H1 (cell line): ENCODE measurements around the gene ZBTB48. TPM values are rescaled to one million over a fixed set of nuclear protein-coding genes. Genes with fewer than 3 reads are reported as not detected.

Experiments
- CTCF ChIA-PET: fragments of 300-600 bp; sonication (Branson Sonifier 250); formaldehyde crosslinking; loops from one replicate; lab custom pipeline; 2021; ENCODE audit not compliant: partially characterized antibody; lab: Charles Lee
- POLR2A ChIA-PET: fragments of 300-600 bp; sonication (Branson Sonifier 250); formaldehyde crosslinking; loops from one replicate; lab custom pipeline; 2021; ENCODE audit warnings: inconsistent platforms; ENCODE audit not compliant: partially characterized antibody; lab: Charles Lee
- DNase-seq, 2 experiments: peaks; one replicate each; pipeline versions ENCODE4 v3.0.0 to v3.0.0-alpha.2; 2010 to 2022; ENCODE audit warnings: low spot score in 2 of 2, low read depth in 1 of 2, mixed read lengths in 1 of 2
- FAIRE-seq: peaks from 2 replicates; lab custom pipeline; 2011; peaks lifted over from hg19 to GRCh38; lab: Jason Lieb, UNC
- H2AFZ ChIP-seq: 2 replicates; pipeline ENCODE4 v1.8.1; 2012; ENCODE audit warnings: low read length, inconsistent platforms
- H2AK5ac ChIP-seq: 2 replicates; pipeline ENCODE4 v1.6.1; 2013; ENCODE audit warnings: low read depth, low read length
- H2BK120ac ChIP-seq: replicated peaks from 2 replicates; pipeline ENCODE3; 2013; ENCODE audit warnings: low read depth, low read length, inconsistent platforms
- H2BK12ac ChIP-seq: 2 replicates; pipeline ENCODE4 v1.6.1; 2013; ENCODE audit warnings: low read depth, low read length
- H2BK15ac ChIP-seq: 2 replicates; pipeline ENCODE4 v1.6.1; 2013; ENCODE audit warnings: low read length
- H2BK20ac ChIP-seq: 2 replicates; pipeline ENCODE4 v1.6.1; 2013; ENCODE audit warnings: low read length
- H2BK5ac ChIP-seq: 2 replicates; pipeline ENCODE4 v1.6.1; 2013; ENCODE audit warnings: low read depth, low read length
- H3K14ac ChIP-seq: 2 replicates; pipeline ENCODE4 v1.6.1; 2013; ENCODE audit warnings: inconsistent platforms; ENCODE audit not compliant: insufficient read length
- H3K18ac ChIP-seq: 2 replicates; pipeline ENCODE4 v1.6.1; 2013; ENCODE audit warnings: low read length; ENCODE audit errors: extremely low read depth
- H3K23ac ChIP-seq: 2 replicates; pipeline ENCODE4 v1.6.1; 2013; ENCODE audit warnings: inconsistent platforms; ENCODE audit not compliant: insufficient read length
- H3K23me2 ChIP-seq: 2 replicates; pipeline ENCODE4 v1.6.1; 2013; ENCODE audit warnings: low read depth, low read length
- H3K27ac ChIP-seq: 2 replicates; pipeline ENCODE4 v1.6.1; 2011; ENCODE audit warnings: low read depth, low read length, inconsistent platforms
- H3K27me3 ChIP-seq, 4 experiments: replicated peaks in 1 of 4; 1 replicate in 1 of 4; 2 replicates in 3 of 4; pipeline versions ENCODE4 v1.6.1 to v1.8.1; 2011 to 2013; ENCODE audit warnings: low read length in 3 of 4, mild to moderate bottlenecking in 3 of 4, inconsistent platforms in 2 of 4, mixed read lengths in 2 of 4, moderate library complexity in 1 of 4; ENCODE audit not compliant: control insufficient read depth in 3 of 4, insufficient read depth in 3 of 4; ENCODE audit errors: extremely low read depth in 1 of 4
- H3K36me3 ChIP-seq, 4 experiments: 2 replicates each; pipeline versions ENCODE4 v1.6.1 to v1.8.1; 2011 to 2013; ENCODE audit warnings: mild to moderate bottlenecking in 4 of 4, low read length in 3 of 4, moderate library complexity in 2 of 4, control low read depth in 1 of 4, inconsistent platforms in 1 of 4; ENCODE audit not compliant: insufficient read depth in 4 of 4, control insufficient read depth in 2 of 4
- H3K4ac ChIP-seq: replicated peaks from 2 replicates; pipeline ENCODE3; 2013; ENCODE audit warnings: low read length, low read depth, mixed read lengths, inconsistent platforms; ENCODE audit not compliant: insufficient read length
- H3K4me1 ChIP-seq, 4 experiments: replicated peaks in 1 of 4; 1 replicate in 1 of 4; 2 replicates in 3 of 4; pipeline versions ENCODE4 v1.6.1 to v1.8.1; 2011 to 2013; ENCODE audit warnings: low read length in 3 of 4, inconsistent platforms in 2 of 4, mixed read lengths in 1 of 4; ENCODE audit not compliant: insufficient read depth in 4 of 4, control insufficient read depth in 3 of 4
- H3K4me2 ChIP-seq, 2 experiments: 2 replicates each; pipeline versions ENCODE4 v1.6.1 to v1.8.1; 2011 to 2013; ENCODE audit warnings: low read depth in 2 of 2, low read length in 2 of 2, control low read depth in 1 of 2, inconsistent platforms in 1 of 2, mild to moderate bottlenecking in 1 of 2; ENCODE audit not compliant: insufficient read depth in 1 of 2
- H3K4me3 ChIP-seq, 4 experiments: fragments of 200-600, 300-600 bp in 1 of 4; sonication (generic), shearing (Covaris generic), sonication (Bioruptor Twin) in 1 of 4; 2 replicates each; pipeline versions ENCODE4 v1.5.1 to v1.8.1; 2011 to 2016; ENCODE audit warnings: low read length in 4 of 4, low read depth in 3 of 4, control low read depth in 2 of 4, inconsistent platforms in 2 of 4, mild to moderate bottlenecking in 2 of 4, mixed read lengths in 1 of 4, moderate library complexity in 1 of 4; ENCODE audit not compliant: insufficient read depth in 2 of 4; ENCODE audit errors: extremely low read depth in 1 of 4
- H3K56ac ChIP-seq: replicated peaks from 2 replicates; pipeline ENCODE3; 2013; ENCODE audit warnings: low read depth, mild to moderate bottlenecking, mixed read lengths, low read length, inconsistent platforms; ENCODE audit not compliant: insufficient read length
- H3K79me1 ChIP-seq: 2 replicates; pipeline ENCODE4 v1.6.1; 2013; ENCODE audit warnings: low read depth, low read length, control low read depth
- H3K79me2 ChIP-seq, 2 experiments: 2 replicates each; pipeline versions ENCODE4 v1.6.1 to v1.8.1; 2012 to 2013; ENCODE audit warnings: low read length in 2 of 2, mild to moderate bottlenecking in 2 of 2, inconsistent platforms in 1 of 2; ENCODE audit not compliant: insufficient read depth in 2 of 2, control insufficient read depth in 1 of 2
- H3K9ac ChIP-seq, 4 experiments: replicated peaks in 1 of 4; 1 replicate in 1 of 4; 2 replicates in 3 of 4; pipeline versions ENCODE4 v1.6.1 to v1.8.1; 2011 to 2013; ENCODE audit warnings: low read depth in 3 of 4, low read length in 3 of 4, control low read depth in 2 of 4, mild to moderate bottlenecking in 2 of 4, moderate library complexity in 2 of 4, inconsistent platforms in 1 of 4; ENCODE audit errors: extremely low read depth in 1 of 4
- H3K9me3 ChIP-seq, 2 experiments: 2 replicates each; pipeline versions ENCODE4 v1.6.1 to v1.8.1; 2012 to 2013; ENCODE audit warnings: mild to moderate bottlenecking in 2 of 2, moderate library complexity in 2 of 2, control low read depth in 1 of 2, inconsistent platforms in 1 of 2, low read depth in 1 of 2, low read length in 1 of 2, mixed read lengths in 1 of 2; ENCODE audit not compliant: insufficient read depth in 2 of 2
- H4K20me1 ChIP-seq, 2 experiments: replicated peaks in 1 of 2; 2 replicates each; pipeline versions ENCODE3 to v1.8.1; 2011 to 2013; ENCODE audit warnings: inconsistent platforms in 2 of 2, low read length in 2 of 2, mild to moderate bottlenecking in 1 of 2; ENCODE audit not compliant: insufficient read depth in 2 of 2, control insufficient read depth in 1 of 2
- H4K5ac ChIP-seq: 2 replicates; pipeline ENCODE4 v1.6.1; 2013; ENCODE audit warnings: low read length, low read depth, mixed read lengths, inconsistent platforms; ENCODE audit not compliant: insufficient read length
- H4K8ac ChIP-seq: 2 replicates; pipeline ENCODE4 v1.8.0; 2013; ENCODE audit warnings: mild to moderate bottlenecking, moderate library complexity, low read length, inconsistent platforms; ENCODE audit not compliant: insufficient read depth; ENCODE audit errors: extremely low read depth
- H4K91ac ChIP-seq: replicated peaks from 2 replicates; pipeline ENCODE3; 2013; ENCODE audit warnings: low read length, mixed read lengths, inconsistent platforms; ENCODE audit not compliant: insufficient read length
- CBX5 ChIP-seq: fragments of 300-800, 300-1000 bp; sonication (generic); IDR thresholded peaks from 2 replicates; pipeline ENCODE4 v1.7.1; 2016; ENCODE audit warnings: antibody characterized with exemption, low read length, low read depth
- FOSL1 ChIP-seq: IDR thresholded peaks from 2 replicates; pipeline ENCODE4 v1.6.1; 2011; ENCODE audit warnings: mild to moderate bottlenecking, low read depth, low read length, moderate library complexity; ENCODE audit not compliant: insufficient read depth
- GTF2F1 ChIP-seq: IDR thresholded peaks from 2 replicates; pipeline ENCODE4 v1.6.1; 2012; ENCODE audit warnings: low read depth, low read length, improper control_type of control experiment, borderline replicate concordance
- RAD21 ChIP-seq, 2 experiments: IDR thresholded peaks in 1 of 2; conservative IDR thresholded peaks in 1 of 2; 2 replicates each; pipeline ENCODE4 v1.6.1; 2011; ENCODE audit warnings: low read depth in 2 of 2, low read length in 2 of 2, improper control_type of control experiment in 1 of 2, inconsistent platforms in 1 of 2, mild to moderate bottlenecking in 1 of 2, moderate library complexity in 1 of 2
- WGBS, 2 experiments: shearing (Covaris generic) in 1 of 2; methylation state at CpG; one replicate each; pipeline versions ENCODE4 v1.1.6 to v1.1.7; 2013 to 2015; ENCODE audit warnings: low lambda C conversion rate in 2 of 2, mixed read lengths in 2 of 2, inconsistent platforms in 1 of 2, low coverage in 1 of 2, missing lambda C conversion rate in 1 of 2; ENCODE audit not compliant: insufficient replicate concordance in 2 of 2, insufficient coverage in 1 of 2, insufficient read length in 1 of 2; ENCODE audit errors: extremely low coverage in 1 of 2, missing lambda C conversion rate in 1 of 2; 5-methylcytosine and 5-hydroxymethylcytosine counted together
- polyA plus RNA-seq, 7 experiments: library from polyadenylated mRNA; depleted of rRNA in 3 of 7; stranded (reverse) in 5 of 7; unstranded in 2 of 7; fragments of >200 nt in 5 of 7; fragments of 200-250 nt in 2 of 7; gene quantifications; 1 replicate in 5 of 7; 2 replicates in 1 of 7; 4 replicates in 1 of 7; pipeline versions ENCODE4 v1.2.1 to v1.2.3, GENCODE V29; 2011 to 2013; ENCODE audit warnings: missing spikeins in 2 of 7, mixed read lengths in 2 of 7
- total RNA-seq: library from RNA; stranded (reverse); fragmentation: NEBNext Ultra II Directional; extraction: Animal tissue kit (Norgen Biotek cat#: 25700); gene quantifications from 2 replicates; pipeline ENCODE4 v1.2.1, GENCODE V29; 2021

ZBTB48 gene
- total and polyA plus RNA-seq, 2 of the 8 experiments (the other 6 are each of a cell fraction or from before 2014, with no cell fraction given), result 28.2 to 28.8 TPM

DNA sequence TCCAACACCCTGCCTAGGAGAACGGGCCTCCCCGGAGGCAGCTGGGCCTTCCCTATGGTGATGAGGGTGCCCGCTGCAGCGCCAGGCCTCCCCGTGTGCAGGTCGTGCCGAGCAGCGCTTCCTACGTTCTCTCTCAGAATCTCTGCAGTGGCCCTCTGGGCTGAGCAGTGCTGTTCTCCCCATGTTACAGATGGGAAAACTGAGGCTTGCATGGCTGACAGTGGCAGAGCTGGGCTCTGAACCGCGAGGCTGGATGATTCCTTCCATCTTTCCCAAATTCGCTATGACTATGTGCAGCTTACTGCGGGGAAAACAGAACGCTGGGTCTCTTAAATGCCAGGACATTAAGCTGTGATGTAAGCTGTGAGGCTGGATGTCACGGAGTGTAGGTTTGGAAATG lies 14.0 kb downstream of the ZBTB48 start:
- Histone ChIP-seq H3K27ac (no peak overlapping the region), H3K23me2 (no peaks in the 10 kb centered on the region), H3K56ac (no peak overlapping the region), H3K36me3 (peaks cover 4 to 51% (median 32%) of the 10 kb centered on the region in 4 experiments), H4K20me1 (peaks cover 14 to 40% of the 10 kb centered on the region in 2 experiments), H2AK5ac (no peak overlapping the region), H4K5ac (no peak overlapping the region), H3K9me3 (no peaks in the 10 kb centered on the region), H3K4ac (no peak overlapping the region), H2BK120ac (no peak overlapping the region), H3K4me1 (no peaks in the 10 kb centered on the region), H3K23ac (no peak overlapping the region), H2BK20ac (no peak overlapping the region), H4K8ac (no peak overlapping the region), H2BK12ac (no peak overlapping the region), H2AFZ (no peak overlapping the region), H3K27me3 (no peaks in the 10 kb centered on the region), H4K91ac (no peak overlapping the region), H3K79me1 (no peaks in the 10 kb centered on the region), H3K14ac (no peak overlapping the region), H3K9ac (no peak overlapping the region; a peak in 2 of 7 replicates), H3K18ac (no peak overlapping the region), H2BK5ac (no peak overlapping the region), H2BK15ac (no peak overlapping the region), H3K4me3 (no peak overlapping the region), H3K4me2 (no peak overlapping the region), H3K79me2 (peaks cover 0 to 20% of the 10 kb centered on the region in 2 experiments; a peak in 1 of 4 replicates)
- 96% methylated on average over 15 of the region's 15 CpGs; no CpG with 5 or more reads in 1 of the 2 experiments for WGBS, 2 experiments
- POLR2A ChIA-PET, result interaction anchor here (0.7 to 17.4 kb wide), 2 partner anchors 6 to 13 kb away, joined by 3 to 196 read pairs; partner anchors contain the start of gene KLHL21
- FAIRE-seq, result no peak
- CTCF ChIA-PET, result interaction anchor here (0.7 to 1.7 kb wide), 5 partner anchors 12 to 122 kb away, joined by 3 to 4 read pairs (median 4); no protein-coding TSS in a partner anchor
- TF ChIP-seq FOSL1 (no peak), RAD21 (IDR thresholded peaks at IDR 0.05 in 1 of 2, conservative IDR thresholded peaks at IDR 0.05 in 1 of 2; ENCODE audit: low read depth in 2 of 2, low read length in 2 of 2) (no peak), CBX5 (no peak), GTF2F1 (no peak)
- no peak for DNase-seq
